GM10248 (cell line): ENCODE measurements around the gene UTY.

Source experiments
- CTCF ChIA-PET: fragments of 300-600 bp; sonication (Branson Sonifier 250); formaldehyde crosslinking; extraction: SDS; loops from one replicate; lab custom pipeline; 2021; ENCODE audit warnings: antibody characterized with exemption; lab: Yijun Ruan, JAX
- POLR2A ChIA-PET: fragments of 350-650 bp; sonication (Branson Sonifier 250); formaldehyde crosslinking; extraction: SDS; loops from one replicate; lab custom pipeline; 2020; ENCODE audit warnings: antibody characterized with exemption; lab: Yijun Ruan, JAX
- DNase-seq: peaks from one replicate; pipeline ENCODE4 v3.0.0; 2012; ENCODE audit errors: extremely low spot score
- CTCF ChIP-seq: IDR thresholded peaks from 2 replicates; pipeline ENCODE4 v1.5.1; 2012; ENCODE audit warnings: mild to moderate bottlenecking, low read depth; ENCODE audit errors: extremely low read depth, missing control alignments, control extremely low read depth

UTY gene

DNA sequence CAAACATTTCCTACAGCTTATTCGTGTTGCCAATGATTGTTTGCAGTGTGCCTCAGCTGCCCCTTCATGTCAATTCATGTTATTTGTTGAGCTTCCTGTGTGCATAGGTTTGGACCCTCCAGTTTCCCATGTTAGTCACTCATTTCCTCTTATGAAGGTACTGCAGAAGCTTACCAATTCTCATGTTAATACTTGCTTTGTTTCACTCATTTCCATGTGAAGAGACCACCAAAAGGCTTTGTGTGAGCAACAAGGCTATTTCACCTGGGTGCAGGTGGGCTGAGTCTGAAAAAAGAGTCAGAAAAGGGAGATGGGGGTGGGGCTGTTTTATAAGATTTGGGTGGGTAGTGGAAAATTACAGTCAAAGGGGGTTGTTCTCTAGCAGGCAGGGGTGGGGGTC, 274.6 kb downstream of the UTY start:
- no peak for TF ChIP-seq CTCF
- CTCF ChIA-PET, result no interaction called here
- no peak for DNase-seq
- POLR2A ChIA-PET, result no interaction called here
